HCT116 (cell line): ENCODE results near the gene NFIA. TPM values are rescaled to one million over a fixed set of nuclear protein-coding genes. Genes with fewer than 3 reads are reported as not detected.

ENCODE experiments used
- ATAC-seq: fragments of 200-7000 bp; cut with Tn5 transposase; 2 replicates; pipeline ENCODE4 v1.9.1; 2020; ENCODE audit warnings: mild to moderate bottlenecking, moderate library complexity
- BruUV-seq: library from RNA; stranded (reverse); fragments of 400-500 nt; replicated peaks from 2 replicates; lab custom pipeline; 2021; lab: Mats Ljungman, UMichigan
- CTCF ChIA-PET: fragments of 300-600 bp; sonication (Branson Sonifier 250); formaldehyde crosslinking; loops from one replicate; lab custom pipeline; 2021; ENCODE audit warnings: antibody characterized with exemption; lab: Charles Lee
- POLR2A ChIA-PET: fragments of 300-600, 350-600 bp; sonication (Branson Sonifier 250); formaldehyde crosslinking; loops from one replicate; lab custom pipeline; 2021; ENCODE audit warnings: antibody characterized with exemption; lab: Charles Lee
- RAD21 ChIA-PET, 2 experiments: fragments of 300-600 bp; sonication (Branson Sonifier 250); formaldehyde crosslinking; loops; one replicate each; lab custom pipeline; 2023; ENCODE audit warnings: low total read pairs in 2 of 2; ENCODE audit not compliant: uncharacterized antibody in 2 of 2, unreplicated experiment in 2 of 2, low non-redundant PET in 1 of 2; lab: Charles Lee
- DNase-seq: peaks from one replicate; pipeline ENCODE4 v3.0.0-alpha.2; 2010; ENCODE audit warnings: low read depth, low spot score
- H2AFZ ChIP-seq: fragments of 200-600 bp; shearing (Covaris generic), sonication (generic); 2 replicates; pipeline ENCODE4 v1.6.1; 2017; ENCODE audit warnings: low read depth, mixed run types, mixed read lengths, antibody characterized with exemption, low read length; ENCODE audit not compliant: poor library complexity, severe bottlenecking
- H3K27ac ChIP-seq: 2 replicates; pipeline ENCODE4 v1.5.1; 2012; ENCODE audit warnings: low read depth, low read length
- H3K27me3 ChIP-seq: fragments of 200-600 bp; sonication (generic); 2 replicates; pipeline ENCODE4 v1.6.1; 2016; ENCODE audit warnings: mixed run types, low read length, mixed read lengths; ENCODE audit not compliant: insufficient read depth
- H3K36me3 ChIP-seq, 2 experiments: fragments of 200-500 bp in 1 of 2; fragments of 200-600 bp in 1 of 2; sonication (Bioruptor generic) in 1 of 2; sonication (generic) in 1 of 2; 2 replicates each; pipeline versions ENCODE4 v1.5.1 to v1.6.1; 2014 to 2016; ENCODE audit warnings: low read length in 2 of 2, inconsistent platforms in 1 of 2, mixed read lengths in 1 of 2, mixed run types in 1 of 2; ENCODE audit not compliant: insufficient read depth in 2 of 2, control insufficient read depth in 1 of 2
- H3K4me1 ChIP-seq, 2 experiments: fragments of 200-600 bp in 1 of 2; sonication (generic) in 1 of 2; 2 replicates each; pipeline versions ENCODE4 v1.5.1 to v1.6.1; 2012 to 2017; ENCODE audit warnings: low read length in 2 of 2, inconsistent platforms in 1 of 2, mild to moderate bottlenecking in 1 of 2, mixed read lengths in 1 of 2, mixed run types in 1 of 2, moderate library complexity in 1 of 2; ENCODE audit not compliant: insufficient read depth in 2 of 2, control insufficient read depth in 1 of 2
- H3K4me2 ChIP-seq: fragments of 200-600 bp; sonication (generic); 2 replicates; pipeline ENCODE4 v1.6.1; 2017; ENCODE audit warnings: mixed run types, low read length, mixed read lengths
- H3K4me3 ChIP-seq, 2 experiments: fragments of 200-600 bp in 1 of 2; sonication (generic) in 1 of 2; replicated peaks in 1 of 2; 2 replicates each; pipeline ENCODE4 v1.5.1; 2011 to 2016; ENCODE audit warnings: low read length in 2 of 2, control low read depth in 1 of 2, low read depth in 1 of 2, mild to moderate bottlenecking in 1 of 2, mixed read lengths in 1 of 2, mixed run types in 1 of 2
- H3K79me2 ChIP-seq: fragments of 200-600 bp; sonication (generic); 2 replicates; pipeline ENCODE4 v1.6.1; 2017; ENCODE audit warnings: mild to moderate bottlenecking, mixed run types, low read length, moderate library complexity, mixed read lengths; ENCODE audit not compliant: insufficient read depth
- H3K9ac ChIP-seq: fragments of 200-600 bp; sonication (generic); 2 replicates; pipeline ENCODE4 v1.6.1; 2016; ENCODE audit warnings: low read length, mixed read lengths
- H3K9me2 ChIP-seq: fragments of 200-600 bp; sonication (generic), shearing (Covaris generic); 2 replicates; pipeline ENCODE4 v1.6.1; 2017; ENCODE audit warnings: mixed run types, mild to moderate bottlenecking, moderate library complexity; ENCODE audit not compliant: insufficient read depth
- H3K9me3 ChIP-seq, 2 experiments: fragments of 200-500 bp in 1 of 2; fragments of 200-600 bp in 1 of 2; sonication (Bioruptor generic) in 1 of 2; sonication (generic) in 1 of 2; 2 replicates each; pipeline ENCODE4 v1.6.1; 2014 to 2017; ENCODE audit warnings: low read length in 2 of 2, mixed read lengths in 2 of 2, inconsistent platforms in 1 of 2, low read depth in 1 of 2, mild to moderate bottlenecking in 1 of 2, mixed run types in 1 of 2, moderate library complexity in 1 of 2; ENCODE audit not compliant: control insufficient read depth in 1 of 2, insufficient read depth in 1 of 2
- H4K20me1 ChIP-seq: fragments of 200-600 bp; sonication (generic), shearing (Covaris generic); 2 replicates; pipeline ENCODE4 v1.6.1; 2017; ENCODE audit warnings: mixed run types, mild to moderate bottlenecking, moderate library complexity; ENCODE audit not compliant: insufficient read depth
- CBX3 ChIP-seq: IDR thresholded peaks from 2 replicates; pipeline ENCODE4 v1.6.1; 2012; ENCODE audit warnings: low read depth
- CEBPB ChIP-seq: IDR thresholded peaks from 2 replicates; pipeline ENCODE4 v1.6.1; 2012; ENCODE audit warnings: low read depth
- EGR1 ChIP-seq: IDR thresholded peaks from 2 replicates; pipeline ENCODE4 v1.6.1; 2012; ENCODE audit warnings: low read depth
- ELF1 ChIP-seq: IDR thresholded peaks from 2 replicates; pipeline ENCODE4 v1.6.1; 2012; ENCODE audit warnings: low read depth, borderline replicate concordance
- EZH2 ChIP-seq: fragments of 200-600 bp; sonication (generic); IDR thresholded peaks from 2 replicates; pipeline ENCODE4 v1.6.1; 2017; ENCODE audit warnings: antibody characterized with exemption, mixed run types
- EZH2phosphoT487 ChIP-seq: fragments of 200-600 bp; IDR thresholded peaks from 2 replicates; pipeline ENCODE4 v1.6.1; 2018; ENCODE audit warnings: antibody characterized with exemption, borderline replicate concordance
- FOSL1 ChIP-seq: IDR thresholded peaks from 2 replicates; pipeline ENCODE4 v1.6.1; 2012; ENCODE audit warnings: low read depth
- JUND ChIP-seq: IDR thresholded peaks from 2 replicates; pipeline ENCODE4 v1.6.1; 2012
- MAX ChIP-seq: IDR thresholded peaks from 2 replicates; pipeline ENCODE4 v1.6.1; 2012
- POLR2A ChIP-seq: IDR thresholded peaks from 2 replicates; pipeline ENCODE4 v1.7.0; 2011; ENCODE audit warnings: borderline replicate concordance; ENCODE audit not compliant: insufficient read depth, insufficient read length; ENCODE audit errors: extremely low read depth
- POLR2AphosphoS5 ChIP-seq: IDR thresholded peaks from 2 replicates; pipeline ENCODE4 v1.6.1; 2011; ENCODE audit warnings: mild to moderate bottlenecking, low read depth, low read length, moderate library complexity
- SIN3A ChIP-seq: IDR thresholded peaks from 2 replicates; pipeline ENCODE4 v1.6.1; 2012; ENCODE audit warnings: low read depth
- SP1 ChIP-seq: IDR thresholded peaks from 2 replicates; pipeline ENCODE4 v1.6.1; 2012; ENCODE audit warnings: low read depth
- SRF ChIP-seq: IDR thresholded peaks from 2 replicates; pipeline ENCODE4 v1.6.1; 2012; ENCODE audit warnings: low read depth
- TCF7L2 ChIP-seq: IDR thresholded peaks from 2 replicates; pipeline ENCODE4 v1.7.0; 2011; ENCODE audit warnings: borderline replicate concordance, inconsistent platforms; ENCODE audit not compliant: insufficient read depth, insufficient read length; ENCODE audit errors: extremely low read depth
- YY1 ChIP-seq: IDR thresholded peaks from 2 replicates; pipeline ENCODE4 v1.6.1; 2011; ENCODE audit warnings: low read length, low read depth, moderate library complexity, mild to moderate bottlenecking; ENCODE audit not compliant: insufficient replicate concordance; ENCODE audit errors: extremely low read depth
- ZBTB33 ChIP-seq: IDR thresholded peaks from 2 replicates; pipeline ENCODE4 v1.6.1; 2011; ENCODE audit warnings: mild to moderate bottlenecking, low read length, moderate library complexity; ENCODE audit not compliant: insufficient replicate concordance; ENCODE audit errors: extremely low read depth
- ZFX ChIP-seq: fragments of 450-650 bp; IDR thresholded peaks from 2 replicates; pipeline ENCODE4 v1.6.1; 2017
- ZNF274 ChIP-seq: fragments of 200-500 bp; sonication (Bioruptor generic); IDR thresholded peaks from 2 replicates; pipeline ENCODE4 v1.6.1; 2014; ENCODE audit warnings: mild to moderate bottlenecking, low read depth, low read length, inconsistent platforms
- intact Hi-C: fragments of 100-400 bp; cut with micrococcal nuclease; formaldehyde crosslinking; loops from 2 replicates; pipeline ENCODE4 v1.10.0; 2022
- total RNA-seq: library from RNA; stranded (reverse); gene quantifications from one replicate; pipeline ENCODE4 v1.2.1, GENCODE V29; 2021; ENCODE audit not compliant: unreplicated experiment
- TF ChIP-seq, protein P1 (sequence below), 3 experiments: fragments of 200-600 bp in 1 of 3; sonication (generic) in 1 of 3; IDR thresholded peaks in 2 of 3; conservative IDR thresholded peaks in 1 of 3; 2 replicates each; pipeline ENCODE4 v1.5.1; 2012 to 2017; ENCODE audit warnings: low read depth in 2 of 3, low read length in 2 of 3, antibody characterized with exemption in 1 of 3, borderline replicate concordance in 1 of 3, control low read depth in 1 of 3, mild to moderate bottlenecking in 1 of 3, mixed read lengths in 1 of 3, mixed run types in 1 of 3, moderate library complexity in 1 of 3; ENCODE audit not compliant: insufficient read depth in 1 of 3

NFIA gene
- total RNA-seq, 1 experiment from 2014 or later: 17.2 TPM

DNA sequence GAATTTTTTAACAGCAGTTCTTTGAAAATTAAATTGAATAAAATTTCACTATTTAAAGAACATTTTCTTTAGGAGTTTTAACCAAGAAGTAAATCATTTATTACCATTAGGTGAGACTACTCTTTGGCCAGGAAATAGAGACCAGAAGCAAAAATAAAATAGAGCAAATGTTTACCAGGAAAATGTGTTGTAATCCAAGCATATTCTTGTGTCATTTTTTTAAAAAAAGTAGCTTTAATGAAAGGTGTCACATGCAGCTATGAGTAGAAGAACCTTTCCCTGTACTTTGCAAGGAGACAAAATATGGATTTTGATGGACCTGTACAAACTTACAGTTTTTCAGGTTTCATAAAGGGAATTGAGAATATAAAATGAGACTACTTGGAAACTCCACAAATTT is 140.8 kb downstream of the NFIA start:
- Histone ChIP-seq H2AFZ (no peak overlapping the region), H3K4me3 (no peak overlapping the region), H4K20me1 (no peaks in the 10 kb centered on the region), H3K36me3 (no peaks in the 10 kb centered on the region), H3K79me2 (no peaks in the 10 kb centered on the region), H3K4me1 (no peaks in the 10 kb centered on the region), H3K27me3 (no peaks in the 10 kb centered on the region), H3K27ac (no peak overlapping the region), H3K9me2 (no peaks in the 10 kb centered on the region; the same call in 1 of the 2 replicates), H3K4me2 (no peak overlapping the region), H3K9ac (no peak overlapping the region), H3K9me3 (no peaks in the 10 kb centered on the region)
- TF ChIP-seq ELF1: no peak
- no peak for TF ChIP-seq ZBTB33
- no peak for TF ChIP-seq ZFX
- no peak for TF ChIP-seq EGR1
- no peak for TF ChIP-seq EZH2
- TF ChIP-seq ZNF274: no peak
- no peak for TF ChIP-seq TCF7L2
- no peak for TF ChIP-seq CBX3
- TF ChIP-seq CEBPB: no peak
- TF ChIP-seq SP1: no peak
- ChIA-PET POLR2A (interaction anchor here (1.4 kb wide), 1 partner anchor 8 kb away, joined by 3 read pairs; no protein-coding TSS in a partner anchor), CTCF (no interaction called here), RAD21 (no interaction called here)
- intact Hi-C loops: no loop called here
- ATAC-seq: no peak
- no TSS peak for BruUV-seq
- DNase-seq: no peak

DNA sequence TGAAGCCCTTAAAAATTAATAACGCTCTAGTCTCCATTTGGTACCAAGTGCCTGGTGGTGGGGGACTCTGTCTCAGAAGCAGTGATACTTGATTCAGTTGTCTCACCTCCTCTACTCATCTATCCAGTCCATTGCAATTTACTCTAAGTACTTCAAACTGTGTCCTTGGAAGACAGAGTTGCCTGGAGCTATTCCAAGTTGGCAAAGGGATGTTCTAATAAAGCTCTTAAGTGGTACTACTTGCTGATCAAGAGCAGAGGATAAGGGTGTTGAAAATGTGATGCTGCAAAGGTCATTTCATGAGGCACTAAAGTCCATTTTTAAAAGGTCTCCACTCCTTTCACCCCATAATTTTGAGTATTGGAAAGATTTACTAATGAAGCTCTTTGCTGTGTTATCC is 142.2 kb downstream of the NFIA start:
- H3K9me2 ChIP-seq: no peaks in the 10 kb centered on the region; the same call in 1 of the 2 replicates
- no peaks in the 10 kb centered on the region for H3K36me3 ChIP-seq
- ChIA-PET POLR2A (no interaction called here), CTCF (no interaction called here), RAD21 (no interaction called here)
- no peak overlapping the region for H2AFZ ChIP-seq
- H3K4me3 ChIP-seq: no peak overlapping the region
- no peak overlapping the region for H3K4me2 ChIP-seq
- ATAC-seq (no peak), DNase-seq (no peak)
- BruUV-seq: no TSS peak
- no peaks in the 10 kb centered on the region for H3K27me3 ChIP-seq
- H3K9me3 ChIP-seq: no peaks in the 10 kb centered on the region
- H3K9ac ChIP-seq: no peak overlapping the region
- no peaks in the 10 kb centered on the region for H3K4me1 ChIP-seq
- H3K27ac ChIP-seq: no peak overlapping the region
- intact Hi-C loops: no loop called here
- H3K79me2 ChIP-seq: no peaks in the 10 kb centered on the region
- no peaks in the 10 kb centered on the region for H4K20me1 ChIP-seq
- no peak for TF ChIP-seq FOSL1
- no peak for TF ChIP-seq MAX
- TF ChIP-seq TCF7L2: no peak
- TF ChIP-seq, protein P1, sequence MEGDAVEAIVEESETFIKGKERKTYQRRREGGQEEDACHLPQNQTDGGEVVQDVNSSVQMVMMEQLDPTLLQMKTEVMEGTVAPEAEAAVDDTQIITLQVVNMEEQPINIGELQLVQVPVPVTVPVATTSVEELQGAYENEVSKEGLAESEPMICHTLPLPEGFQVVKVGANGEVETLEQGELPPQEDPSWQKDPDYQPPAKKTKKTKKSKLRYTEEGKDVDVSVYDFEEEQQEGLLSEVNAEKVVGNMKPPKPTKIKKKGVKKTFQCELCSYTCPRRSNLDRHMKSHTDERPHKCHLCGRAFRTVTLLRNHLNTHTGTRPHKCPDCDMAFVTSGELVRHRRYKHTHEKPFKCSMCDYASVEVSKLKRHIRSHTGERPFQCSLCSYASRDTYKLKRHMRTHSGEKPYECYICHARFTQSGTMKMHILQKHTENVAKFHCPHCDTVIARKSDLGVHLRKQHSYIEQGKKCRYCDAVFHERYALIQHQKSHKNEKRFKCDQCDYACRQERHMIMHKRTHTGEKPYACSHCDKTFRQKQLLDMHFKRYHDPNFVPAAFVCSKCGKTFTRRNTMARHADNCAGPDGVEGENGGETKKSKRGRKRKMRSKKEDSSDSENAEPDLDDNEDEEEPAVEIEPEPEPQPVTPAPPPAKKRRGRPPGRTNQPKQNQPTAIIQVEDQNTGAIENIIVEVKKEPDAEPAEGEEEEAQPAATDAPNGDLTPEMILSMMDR (IDR thresholded peaks at IDR 0.05 in 2 of 3, conservative IDR thresholded peaks at IDR 0.05 in 1 of 3; ENCODE audit: borderline replicate concordance in 1 of 3, insufficient read depth in 1 of 3, low read depth in 2 of 3, low read length in 2 of 3): no peak
- TF ChIP-seq POLR2AphosphoS5: no peak
- no peak for TF ChIP-seq EZH2phosphoT487
- TF ChIP-seq POLR2A: no peak
- TF ChIP-seq EZH2: no peak
- no peak for TF ChIP-seq SRF
- no peak for TF ChIP-seq ZFX
- TF ChIP-seq YY1: no peak
- no peak for TF ChIP-seq JUND
- TF ChIP-seq SP1: no peak
- no peak for TF ChIP-seq SIN3A
- TF ChIP-seq EGR1: no peak
